Ovary (tissue), 3 donors: ENCODE results near the gene CHD1.
"Not testable (repeated sequence)": the region's sequence is repeated elsewhere in the genome, so short reads cannot be mapped to it uniquely, and the experiment has no call there.

Experiments
- EP300 ChIP-seq: sonication (generic); formaldehyde crosslinking; IDR thresholded peaks from one replicate; pipeline ENCODE4 v1.6.1; 2017; ENCODE audit warnings: antibody characterized with exemption
- POLR2A ChIP-seq: fragments of 450-650 bp; IDR thresholded peaks from one replicate; pipeline ENCODE4 v1.6.1; 2017; ENCODE audit warnings: antibody characterized with exemption, mild to moderate bottlenecking, moderate library complexity
- TF ChIP-seq, protein P1 (sequence below), 3 donors: fragments of 450-650 bp in 2 of 3; fragments of 200-600 bp in 1 of 3; IDR thresholded peaks; one replicate each; pipeline versions ENCODE4 v1.5.1 to v1.8.0; 2016 to 2022; ENCODE audit warnings: antibody characterized with exemption in 3 of 3, mild to moderate bottlenecking in 1 of 3
- donor health status: DM: no; HTN: no; CAD: no.

DNA sequence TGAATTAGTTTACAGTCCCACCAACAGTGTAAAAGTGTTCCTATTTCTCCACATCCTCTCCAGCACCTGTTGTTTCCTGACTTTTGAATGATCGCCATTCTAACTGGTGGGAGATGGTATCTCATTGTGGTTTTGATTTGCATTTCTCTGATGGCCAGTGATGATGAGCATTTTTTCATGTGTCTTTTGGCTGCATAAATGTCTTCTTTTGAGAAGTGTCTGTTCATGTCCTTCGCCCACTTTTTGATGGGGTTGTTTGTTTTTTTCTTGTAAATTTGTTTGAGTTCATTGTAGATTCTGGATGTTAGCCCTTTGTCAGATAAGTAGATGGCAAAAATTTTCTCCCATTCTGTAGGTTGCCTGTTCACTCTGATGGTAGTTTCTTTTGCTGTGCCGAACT, 27.1 kb upstream of the CHD1 start:
- not testable (repeated sequence) for TF ChIP-seq POLR2A, EP300
- TF ChIP-seq, protein P1, sequence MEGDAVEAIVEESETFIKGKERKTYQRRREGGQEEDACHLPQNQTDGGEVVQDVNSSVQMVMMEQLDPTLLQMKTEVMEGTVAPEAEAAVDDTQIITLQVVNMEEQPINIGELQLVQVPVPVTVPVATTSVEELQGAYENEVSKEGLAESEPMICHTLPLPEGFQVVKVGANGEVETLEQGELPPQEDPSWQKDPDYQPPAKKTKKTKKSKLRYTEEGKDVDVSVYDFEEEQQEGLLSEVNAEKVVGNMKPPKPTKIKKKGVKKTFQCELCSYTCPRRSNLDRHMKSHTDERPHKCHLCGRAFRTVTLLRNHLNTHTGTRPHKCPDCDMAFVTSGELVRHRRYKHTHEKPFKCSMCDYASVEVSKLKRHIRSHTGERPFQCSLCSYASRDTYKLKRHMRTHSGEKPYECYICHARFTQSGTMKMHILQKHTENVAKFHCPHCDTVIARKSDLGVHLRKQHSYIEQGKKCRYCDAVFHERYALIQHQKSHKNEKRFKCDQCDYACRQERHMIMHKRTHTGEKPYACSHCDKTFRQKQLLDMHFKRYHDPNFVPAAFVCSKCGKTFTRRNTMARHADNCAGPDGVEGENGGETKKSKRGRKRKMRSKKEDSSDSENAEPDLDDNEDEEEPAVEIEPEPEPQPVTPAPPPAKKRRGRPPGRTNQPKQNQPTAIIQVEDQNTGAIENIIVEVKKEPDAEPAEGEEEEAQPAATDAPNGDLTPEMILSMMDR (IDR thresholded peaks at IDR 0.05) = not testable (repeated sequence)
